K562 (cell line): ENCODE results near the gene RCSD1. TPM values are rescaled to one million over a fixed set of nuclear protein-coding genes. Genes with fewer than 3 reads are reported as not detected.

ENCODE experiments used
- ATAC-seq: fragments of 200-7000 bp; cut with Tn5 transposase; 3 replicates; pipeline ENCODE4 v1.9.1; 2020; ENCODE audit warnings: moderate library complexity
- BruUV-seq: library from RNA; stranded (reverse); fragments of 400-500 nt; replicated peaks from 2 replicates; lab custom pipeline; 2021; lab: Mats Ljungman, UMichigan
- CTCF ChIA-PET: fragments of 300-600 bp; formaldehyde crosslinking; extraction: SDS; loops from one replicate; lab custom pipeline; 2021; ENCODE audit warnings: low intra/inter-chr PET ratio; lab: Yijun Ruan, JAX
- POLR2A ChIA-PET: fragments of 300-600, 350-650 bp; sonication (Branson Sonifier 250); formaldehyde crosslinking; extraction: SDS; loops from one replicate; lab custom pipeline; 2021; ENCODE audit warnings: antibody characterized with exemption, inconsistent platforms; lab: Yijun Ruan, JAX
- DNase-seq, 4 experiments: peaks; one replicate each; pipeline versions ENCODE4 v3.0.0 to v3.0.0-alpha.2; 2011 to 2018; ENCODE audit warnings: low spot score in 3 of 4, mixed read lengths in 3 of 4; ENCODE audit errors: extremely low read depth in 1 of 4
- FAIRE-seq: peaks from 2 replicates; lab custom pipeline; 2011; peaks lifted over from hg19 to GRCh38; lab: Jason Lieb, UNC
- H2AFZ ChIP-seq: 2 replicates; pipeline ENCODE4 v1.6.0; 2011; ENCODE audit warnings: low read depth, low read length, control low read depth, inconsistent platforms
- H3K27ac ChIP-seq: fragments of 200-600 bp; 3 replicates; pipeline ENCODE4 v1.8.0; 2011; ENCODE audit warnings: low read depth, mild to moderate bottlenecking, control low read depth, inconsistent platforms, low read length, moderate library complexity, mixed read lengths; ENCODE audit errors: extremely low read depth
- H3K27me3 ChIP-seq, 2 experiments: fragments of 300-600 bp in 1 of 2; 2 replicates in 1 of 2; 3 replicates in 1 of 2; pipeline versions ENCODE4 v1.6.0 to v1.8.0; 2011; ENCODE audit warnings: inconsistent platforms in 2 of 2, low read length in 2 of 2, mild to moderate bottlenecking in 1 of 2, mixed read lengths in 1 of 2, moderate library complexity in 1 of 2; ENCODE audit not compliant: control insufficient read depth in 2 of 2, insufficient read depth in 2 of 2
- H3K36me3 ChIP-seq: fragments of 300-600 bp; 3 replicates; pipeline ENCODE4 v1.8.0; 2011; ENCODE audit warnings: mild to moderate bottlenecking, low read length, inconsistent platforms; ENCODE audit not compliant: control insufficient read depth, insufficient read depth
- H3K4me1 ChIP-seq, 2 experiments: fragments of 200-600 bp in 1 of 2; replicated peaks in 1 of 2; 2 replicates in 1 of 2; 3 replicates in 1 of 2; pipeline versions ENCODE4 v1.5.1 to v1.8.0; 2011; ENCODE audit warnings: inconsistent platforms in 2 of 2, low read length in 2 of 2, mild to moderate bottlenecking in 1 of 2, mixed read lengths in 1 of 2, moderate library complexity in 1 of 2; ENCODE audit not compliant: control insufficient read depth in 2 of 2, insufficient read depth in 2 of 2
- H3K4me2 ChIP-seq: 2 replicates; pipeline ENCODE4 v1.6.1; 2011; ENCODE audit warnings: low read length, control low read depth, inconsistent platforms, mixed read lengths; ENCODE audit not compliant: insufficient read depth
- H3K4me3 ChIP-seq: fragments of 200-600 bp; sonication (generic), shearing (Covaris generic); 2 replicates; pipeline ENCODE4 v1.5.1; 2016; ENCODE audit warnings: control low read depth, inconsistent platforms
- H3K79me2 ChIP-seq: fragments of 200-600 bp; 3 replicates; pipeline ENCODE4 v1.8.0; 2011; ENCODE audit warnings: low read length, inconsistent platforms; ENCODE audit not compliant: control insufficient read depth, insufficient read depth
- H3K9ac ChIP-seq, 2 experiments: 2 replicates each; pipeline versions ENCODE4 v1.6.0 to v1.6.1; 2011; ENCODE audit warnings: low read depth in 2 of 2, low read length in 2 of 2, control low read depth in 1 of 2, inconsistent platforms in 1 of 2, mild to moderate bottlenecking in 1 of 2, mixed read lengths in 1 of 2; ENCODE audit not compliant: insufficient read depth in 1 of 2
- H3K9me1 ChIP-seq: one replicate; pipeline ENCODE4 v1.6.0; 2011; ENCODE audit warnings: inconsistent platforms, mild to moderate bottlenecking, low read length, moderate library complexity; ENCODE audit not compliant: control insufficient read depth, insufficient read depth
- H3K9me3 ChIP-seq: replicated peaks from 2 replicates; pipeline ENCODE4 v1.5.1; 2011; ENCODE audit warnings: low read depth, low read length, inconsistent platforms; ENCODE audit not compliant: control insufficient read depth, insufficient read depth
- H4K20me1 ChIP-seq: replicated peaks from 2 replicates; pipeline ENCODE4 v1.6.1; 2011; ENCODE audit warnings: low read length, inconsistent platforms, mixed read lengths; ENCODE audit not compliant: control insufficient read depth, insufficient read depth
- MLLT1 ChIP-seq, 2 experiments: fragments of 450-650 bp; IDR thresholded peaks; 2 replicates each; pipeline ENCODE4 v1.6.1; 2016
- TEAD2 ChIP-seq: fragments of 450-650 bp; IDR thresholded peaks from 2 replicates; pipeline ENCODE4 v1.6.1; 2016; ENCODE audit warnings: missing genetic modification characterization, control low read depth, missing compliant biosample characterization
- ZBTB33 ChIP-seq: sonication (generic); formaldehyde crosslinking; IDR thresholded peaks from 2 replicates; pipeline ENCODE4 v1.8.1; 2023; ENCODE audit warnings: mild to moderate bottlenecking, missing genetic modification reagents
- ZHX1 ChIP-seq: fragments of 150-350 bp; conservative IDR thresholded peaks from 2 replicates; pipeline ENCODE4 v1.6.1; 2014; ENCODE audit warnings: low read length
- ZNF696 ChIP-seq: fragments of 250-450 bp; sonication (Bioruptor Pico); conservative IDR thresholded peaks from 2 replicates; pipeline ENCODE4 v1.4.0; 2020; ENCODE audit warnings: mild to moderate bottlenecking, moderate library complexity
- ZNF764 ChIP-seq: fragments of 250-450 bp; sonication (Bioruptor Pico); IDR thresholded peaks from 2 replicates; pipeline ENCODE4 v1.4.0; 2020; ENCODE audit warnings: low read depth, mild to moderate bottlenecking, moderate library complexity
- ZNF79 ChIP-seq: fragments of 250-450 bp; sonication (Bioruptor Pico); IDR thresholded peaks from 2 replicates; pipeline ENCODE4 v1.4.0; 2020; ENCODE audit warnings: low read depth, mild to moderate bottlenecking, moderate library complexity
- WGBS: fragments of 100-300 bp; shearing (Covaris generic); methylation state at CpG from one replicate; pipeline ENCODE4 v1.1.6; 2016; ENCODE audit warnings: low coverage, mixed read lengths; ENCODE audit not compliant: insufficient coverage; ENCODE audit errors: missing lambda C conversion rate; 5-methylcytosine and 5-hydroxymethylcytosine counted together
- in situ Hi-C: fragments of 300-500 bp; cut with MboI; formaldehyde crosslinking; loops from 4 replicates; pipeline ENCODE4 v1.15.0; 2018; ENCODE audit warnings: inconsistent platforms, mixed read lengths
- intact Hi-C: fragments of 100-400 bp; cut with micrococcal nuclease; formaldehyde crosslinking; loops from 2 replicates; pipeline ENCODE4 v1.14.2; 2022
- polyA plus RNA-seq, 8 experiments: library from polyadenylated mRNA; depleted of rRNA in 4 of 8; stranded (reverse) in 5 of 8; unstranded in 3 of 8; fragments of >200 nt; fragmentation: Nextera tagmentation in 2 of 8; fragmentation: Illumina TruSeq in 1 of 8; extraction: Ambion mirVana in 2 of 8; extraction: Trizol in 1 of 8; gene quantifications; 2 replicates each; pipeline versions ENCODE4 v1.2.1 to v1.2.3, GENCODE V29; 2011 to 2014; ENCODE audit warnings: inconsistent platforms in 1 of 8, missing spikeins in 1 of 8
- total RNA-seq, 7 experiments: library from RNA; depleted of rRNA in 6 of 7; stranded (reverse); fragments of >200 nt in 6 of 7; fragmentation: Illumina TruSeq in 2 of 7; extraction: Trizol in 2 of 7; gene quantifications; 2 replicates each; pipeline versions ENCODE4 v1.2.1 to v1.2.3, GENCODE V29; 2011 to 2021; ENCODE audit warnings: low replicate concordance in 1 of 7

Gene RCSD1
- total and polyA plus RNA-seq, 9 of the 15 experiments (the other 6 are each of a cell fraction or from before 2014, with no cell fraction given) = 7.8 to 69.8 (median 45.3) TPM

- H3K79me2 ChIP-seq = no peaks in the 10 kb centered on the region
- H3K36me3 ChIP-seq = peaks cover 87% of the 10 kb centered on the region
- in situ Hi-C loops (loop anchor here (5.0 to 25.0 kb wide), 4 partner anchors 92 to 1682 kb away; no protein-coding TSS in a partner anchor), intact Hi-C loops (no loop called here)
- TF ChIP-seq ZNF764 (CRISPR knock-in tag) (no peak), ZNF79 (CRISPR knock-in tag) (no peak), ZHX1 (no peak), ZNF696 (no peak), ZBTB33 (CRISPR knock-in tag) (no peak), MLLT1 (IDR thresholded peaks at IDR 0.05) (no peak), TEAD2 (no peak)
- no peak for ATAC-seq
- no peaks in the 10 kb centered on the region; a peak in 1 of 5 replicates for H3K4me1 ChIP-seq
- no peaks in the 10 kb centered on the region for H3K9me1 ChIP-seq
- BruUV-seq = no TSS peak
- FAIRE-seq = no peak
- no peak for DNase-seq
- no peaks in the 10 kb centered on the region for H3K27me3 ChIP-seq
- H2AFZ ChIP-seq = no peak overlapping the region
- no peaks in the 10 kb centered on the region for H3K9me3 ChIP-seq
- no peak overlapping the region for H3K9ac ChIP-seq
- H3K27ac ChIP-seq = no peak overlapping the region
- H4K20me1 ChIP-seq = no peaks in the 10 kb centered on the region
- 54% methylated on average over 2 of the region's 2 CpGs for WGBS
- CTCF ChIA-PET = no interaction called here
- no peak overlapping the region for H3K4me3 ChIP-seq
- H3K4me2 ChIP-seq = no peak overlapping the region
- POLR2A ChIA-PET = interaction anchor here (0.7 to 3.0 kb wide), 3 partner anchors 10 to 161 kb away, joined by 5 to 14 read pairs (median 8); no protein-coding TSS in a partner anchor
Observed at GRCh38 chr1:167694691-167695090, 64.7 kb downstream of the RCSD1 start.
